ENCODE data around the gene DVL2. TPM values are rescaled to one million over a fixed set of nuclear protein-coding genes. Genes with fewer than 3 reads are reported as not detected.

Gene DVL2
- total RNA-seq, 1 donor from 2014 or later = 34.4 TPM

DNA sequence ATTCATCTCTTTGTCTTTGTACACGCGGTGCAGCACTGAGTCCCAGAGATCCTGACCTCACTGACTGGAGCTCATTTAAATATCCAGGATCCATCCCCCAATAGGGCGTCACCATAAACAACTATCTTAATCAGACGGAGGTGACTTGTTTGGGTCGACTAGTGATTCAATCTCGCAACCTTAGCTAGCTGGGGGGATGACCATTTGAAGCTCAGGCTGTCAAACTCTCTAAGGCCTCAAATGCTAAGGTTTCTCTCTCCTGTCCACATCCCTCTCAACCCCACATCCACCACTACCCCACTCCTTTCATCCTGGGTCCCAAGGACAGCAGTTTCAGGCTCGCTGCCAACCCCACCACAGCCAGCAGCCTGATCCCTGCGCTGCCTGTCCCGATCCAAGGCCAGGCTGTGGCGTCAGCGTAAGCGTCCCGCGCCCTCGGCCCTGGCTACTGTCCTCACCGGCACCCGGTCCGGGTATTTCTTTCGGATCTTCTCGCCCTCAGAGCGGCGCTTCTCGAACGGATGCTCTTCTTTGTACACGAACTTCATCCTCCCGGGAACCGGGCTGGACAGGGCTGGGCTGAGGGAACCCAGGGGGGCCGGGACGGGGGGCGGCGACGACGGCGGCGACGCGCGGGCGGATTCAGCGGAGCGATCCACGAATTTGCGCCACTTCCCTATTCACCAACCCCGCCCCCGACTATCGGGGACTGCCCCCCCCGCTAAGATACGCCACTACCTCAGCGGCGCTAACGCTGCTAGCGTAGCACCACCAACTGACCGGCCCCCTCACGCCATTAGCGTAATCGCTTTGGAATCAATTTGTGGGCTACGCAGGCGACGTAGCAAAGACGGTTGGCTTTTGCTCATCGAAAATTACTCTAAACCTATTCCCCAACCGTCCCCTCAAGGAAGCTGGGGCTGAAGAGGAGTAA lies 7.7 kb upstream of the DVL2 start, which contains the start of gene GABARAP:
TSS of gene GABARAP (minus strand) at position 667 of the 934 bp plus-strand sequence. CDS start at position 548, 119 bp downstream.
- Histone ChIP-seq H3K9me3 (ENCODE audit: insufficient read depth, low read depth, low read length) (no peaks in the 10 kb centered on the region), H3K9ac (ENCODE audit: low read length) (peak within 1 kb of the TSS; percentile 99), H2AFZ (ENCODE audit: low read depth, low read length) (peak within 1 kb of the TSS; percentile 96), H3K79me2 (ENCODE audit: insufficient read depth, low read length) (peaks cover 63% of the 10 kb centered on the region), H3K4me3 (ENCODE audit: insufficient read depth, low read depth, low read length) (peak within 1 kb of the TSS; percentile 92), H3K27ac (ENCODE audit: low read depth, low read length) (peak within 1 kb of the TSS; percentile 98), H3K4me1 (ENCODE audit: insufficient read depth, low read length) (peaks cover 23% of the 10 kb centered on the region), H4K20me1 (ENCODE audit: insufficient read depth, low read length) (peaks cover 21% of the 10 kb centered on the region), H3K4me2 (ENCODE audit: low read length) (peak within 1 kb of the TSS; percentile 99), H3K27me3 (ENCODE audit: insufficient read depth, low read length) (no peaks in the 10 kb centered on the region), H3K36me3 (ENCODE audit: insufficient read depth, low read length) (peaks cover 28% of the 10 kb centered on the region)
- TF ChIP-seq EZH2 (IDR thresholded peaks at IDR 0.05; ENCODE audit: insufficient read depth, low read length) (no peak), CTCF (IDR thresholded peaks at IDR 0.05; ENCODE audit: insufficient read depth, low read depth, low read length) (no peak)
- DNase-seq (ENCODE audit: low read depth) = peak; percentile 82
- Mint-ChIP-seq H3K9me3 (ENCODE audit: unreplicated experiment) (no peaks in the 10 kb centered on the region), H3K4me1 (ENCODE audit: low read depth, unreplicated experiment) (peaks cover 14% of the 10 kb centered on the region), H3K27ac (ENCODE audit: unreplicated experiment) (peak within 1 kb of the TSS; percentile 98), H3K27me3 (ENCODE audit: low read depth, unreplicated experiment) (no peaks in the 10 kb centered on the region), H3K36me3 (ENCODE audit: low read depth, unreplicated experiment) (peaks cover 8% of the 10 kb centered on the region), H3K4me3 (ENCODE audit: unreplicated experiment) (peak within 1 kb of the TSS; percentile 94)
- peak; percentile 76 for FAIRE-seq

DNA sequence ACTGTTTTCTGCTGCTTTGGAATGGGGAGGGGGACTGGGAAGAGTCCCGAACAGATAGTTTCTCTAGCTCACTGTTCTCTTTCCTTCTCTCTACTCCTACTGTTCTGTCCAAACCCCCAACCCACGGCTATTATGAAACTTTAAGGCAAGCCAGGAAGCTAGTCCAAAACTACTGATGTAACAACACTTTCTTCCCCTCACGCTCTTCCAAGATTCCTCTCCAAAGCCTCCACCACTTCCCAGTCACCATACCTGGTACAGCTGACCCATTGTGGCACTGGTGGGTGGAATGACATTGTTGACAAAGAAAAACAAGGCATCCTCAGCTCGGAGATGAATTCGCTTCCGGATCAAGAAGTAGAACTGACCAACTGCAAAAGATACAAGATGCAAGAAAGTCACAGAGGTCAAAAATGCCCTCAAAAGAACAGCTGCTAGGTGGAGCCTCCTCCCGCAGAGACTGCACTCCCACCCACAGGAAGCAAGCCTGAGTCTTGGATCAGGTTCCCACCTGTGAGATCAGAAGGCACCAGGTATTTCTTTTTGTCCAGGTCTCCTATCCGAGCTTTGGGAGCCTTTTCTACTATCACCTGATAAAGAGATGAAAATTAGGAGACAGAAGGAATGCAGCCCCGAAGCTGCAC lies 6.9 kb upstream of the DVL2 start:
- Histone ChIP-seq H3K4me1 (ENCODE audit: insufficient read depth, low read length) (peaks cover 29% of the 10 kb centered on the region), H3K79me2 (ENCODE audit: insufficient read depth, low read length) (peaks cover 63% of the 10 kb centered on the region), H3K27me3 (ENCODE audit: insufficient read depth, low read length) (no peaks in the 10 kb centered on the region), H3K9me3 (ENCODE audit: insufficient read depth, low read depth, low read length) (no peaks in the 10 kb centered on the region), H3K36me3 (ENCODE audit: insufficient read depth, low read length) (peaks cover 33% of the 10 kb centered on the region), H2AFZ (ENCODE audit: low read depth, low read length) (no peak overlapping the region), H3K27ac (ENCODE audit: low read depth, low read length) (peak overlapping the region; percentile 98), H3K4me2 (ENCODE audit: low read length) (peak overlapping the region; percentile 99), H4K20me1 (ENCODE audit: insufficient read depth, low read length) (peaks cover 23% of the 10 kb centered on the region), H3K9ac (ENCODE audit: low read length) (peak overlapping the region; percentile 99), H3K4me3 (ENCODE audit: insufficient read depth, low read depth, low read length) (peak overlapping the region; percentile 92)
- FAIRE-seq (no peak), DNase-seq (ENCODE audit: low read depth) (no peak)
- peaks cover 21% of the 10 kb centered on the region for H3K4me1 Mint-ChIP-seq (ENCODE audit: low read depth, unreplicated experiment)
- no peaks in the 10 kb centered on the region for H3K9me3 Mint-ChIP-seq (ENCODE audit: unreplicated experiment)
- H3K36me3 Mint-ChIP-seq (ENCODE audit: low read depth, unreplicated experiment) = peaks cover 6% of the 10 kb centered on the region
- no peak for TF ChIP-seq CTCF (IDR thresholded peaks at IDR 0.05; ENCODE audit: insufficient read depth, low read depth, low read length)
- no peak for TF ChIP-seq EZH2 (IDR thresholded peaks at IDR 0.05; ENCODE audit: insufficient read depth, low read length)
- peak overlapping the region; percentile 98 for H3K27ac Mint-ChIP-seq (ENCODE audit: unreplicated experiment)
- peak overlapping the region; percentile 94 for H3K4me3 Mint-ChIP-seq (ENCODE audit: unreplicated experiment)
- H3K27me3 Mint-ChIP-seq (ENCODE audit: low read depth, unreplicated experiment) = no peaks in the 10 kb centered on the region

Data from astrocyte (in vitro differentiated cells and primary cell).